ENCODE results near the gene GATAD2B.

Gene GATAD2B

DNA sequence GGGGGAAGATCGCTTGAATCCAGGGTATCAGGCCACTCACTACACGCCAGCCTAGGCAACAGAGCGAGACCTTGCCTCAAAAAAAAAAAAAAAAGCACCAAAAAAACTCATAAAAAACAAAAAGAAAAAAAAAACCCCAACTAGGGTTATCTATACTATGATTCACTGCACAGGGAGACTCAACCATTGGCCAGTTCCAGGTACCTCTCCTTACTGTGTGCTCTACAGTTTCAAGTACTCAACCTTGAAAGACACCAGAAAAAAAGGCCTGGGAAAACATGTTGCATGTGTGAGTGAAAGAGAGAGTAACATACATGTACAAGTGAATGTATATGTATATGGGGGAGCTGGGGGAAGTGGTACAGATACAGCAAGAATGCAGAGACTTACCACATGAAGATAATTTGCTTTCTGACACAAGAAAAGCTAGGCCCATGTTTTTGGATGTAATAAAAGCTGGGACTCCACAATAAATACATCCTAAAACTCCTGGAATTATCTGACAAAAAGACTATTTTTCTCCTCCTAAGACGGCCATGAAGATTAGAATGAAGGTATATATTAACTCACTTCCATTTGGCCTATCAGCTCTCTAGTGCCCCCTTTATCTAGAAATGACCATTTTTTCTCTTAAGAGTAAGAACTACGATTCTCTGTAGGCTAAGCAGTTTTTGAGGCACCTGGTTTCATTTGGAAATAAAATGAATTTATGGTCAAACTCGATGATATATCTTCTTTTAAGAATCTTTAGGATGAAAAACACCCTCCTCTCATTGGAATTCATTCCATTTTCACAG, 95.4 kb downstream of the GATAD2B start:
- no peak for DNase-seq

DNA sequence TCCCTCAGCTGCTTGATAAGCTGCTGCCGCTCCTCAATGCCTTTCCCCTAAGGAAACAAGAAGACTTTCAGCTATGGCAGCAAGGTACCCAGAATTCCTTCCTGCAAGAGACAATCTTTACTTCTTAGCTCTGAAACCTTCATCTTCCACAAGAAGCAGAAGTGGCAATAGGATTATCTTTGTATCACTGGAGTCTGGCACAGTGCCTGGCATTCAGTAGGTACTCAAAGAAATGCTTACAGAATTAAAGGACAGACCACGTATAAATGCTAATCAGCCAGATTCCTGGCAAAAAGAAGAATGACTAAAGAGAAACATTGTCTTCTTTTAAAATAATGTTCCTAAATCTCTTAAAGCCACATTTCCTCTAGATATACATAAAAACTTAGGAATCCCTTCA, 103.9 kb downstream of the GATAD2B start:
- no peak for DNase-seq

GRCh38 chr1:153816283-153816889, 106.4 kb downstream of the GATAD2B start:
- DNase-seq, result no peak

DNA sequence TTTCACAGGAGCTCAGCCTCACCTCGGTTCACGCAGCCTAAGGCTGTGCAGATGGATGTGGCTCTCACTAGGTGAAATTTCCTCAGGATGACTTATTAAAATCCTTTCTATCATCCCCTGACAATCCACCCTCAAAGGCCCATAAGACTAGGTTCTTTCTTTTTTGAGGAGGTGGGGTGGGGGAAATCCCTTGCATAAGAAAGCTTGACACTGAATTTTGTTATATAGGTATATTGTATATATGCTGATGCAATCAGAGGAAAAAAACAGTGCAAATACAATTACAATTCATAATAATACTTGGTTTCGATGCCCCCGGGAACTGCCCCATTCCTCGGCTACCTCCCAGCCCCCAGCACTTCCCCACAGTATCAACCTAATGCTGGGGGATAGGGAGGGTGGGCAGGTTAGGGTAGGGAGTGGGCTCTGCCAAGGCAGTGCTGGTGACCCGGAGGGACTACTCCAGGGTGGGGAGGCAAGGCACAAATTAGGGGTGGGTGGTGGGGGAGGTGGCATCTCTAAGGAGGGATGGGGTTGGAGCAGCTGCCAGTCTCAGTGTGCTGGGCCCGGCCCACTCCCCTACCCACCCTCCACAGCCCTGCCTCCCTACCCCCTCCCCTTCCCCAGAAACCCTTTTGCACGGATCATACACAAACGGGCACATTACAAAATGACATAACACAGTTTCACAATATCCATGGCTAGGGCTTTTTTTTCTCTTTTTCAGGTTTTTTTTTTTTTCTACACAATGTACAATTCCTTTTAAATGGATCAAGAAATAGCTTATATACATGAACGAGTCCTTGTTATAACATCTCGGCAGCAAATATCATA, 116.7 kb downstream of the GATAD2B start:
- no peak for DNase-seq

DNA sequence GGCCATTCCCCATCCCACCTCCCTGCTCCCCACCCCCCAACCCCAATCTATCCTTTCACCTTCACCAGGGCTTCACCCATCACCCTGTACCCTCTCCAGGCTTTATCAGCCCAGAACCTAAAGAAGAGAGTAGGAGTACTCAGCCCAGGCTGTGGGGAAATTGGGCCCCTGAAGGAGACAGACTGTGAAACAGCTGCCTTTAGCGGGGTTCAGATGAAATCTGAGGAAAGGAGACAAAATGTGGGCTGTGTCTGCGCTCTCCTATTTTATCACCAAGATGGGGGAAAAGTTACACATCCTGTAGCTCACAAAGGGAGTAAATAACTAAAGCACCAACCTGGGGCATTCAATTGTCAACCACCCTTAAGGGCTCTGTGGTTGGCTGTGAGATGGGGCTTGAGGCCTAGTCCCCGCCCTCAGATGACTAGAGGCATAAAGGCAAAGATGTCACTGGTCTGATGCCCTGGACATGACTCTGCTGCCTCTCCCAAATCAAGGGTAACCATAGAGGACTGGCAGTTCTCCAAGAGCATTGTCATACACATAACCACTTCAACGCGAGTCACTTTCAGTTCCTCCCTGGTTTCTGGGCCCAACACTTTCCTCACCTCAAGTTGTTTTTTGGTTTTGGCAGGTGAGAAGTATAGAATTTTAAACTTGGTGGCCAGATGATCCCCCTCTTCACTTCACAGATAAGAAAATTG, 117.6 kb downstream of the GATAD2B start:
- DNase-seq, result no peak

- DNase-seq, result no peak
These were observed 118.7 kb downstream of the GATAD2B start for GRCh38 chr1:153804112-153804511.

DNA sequence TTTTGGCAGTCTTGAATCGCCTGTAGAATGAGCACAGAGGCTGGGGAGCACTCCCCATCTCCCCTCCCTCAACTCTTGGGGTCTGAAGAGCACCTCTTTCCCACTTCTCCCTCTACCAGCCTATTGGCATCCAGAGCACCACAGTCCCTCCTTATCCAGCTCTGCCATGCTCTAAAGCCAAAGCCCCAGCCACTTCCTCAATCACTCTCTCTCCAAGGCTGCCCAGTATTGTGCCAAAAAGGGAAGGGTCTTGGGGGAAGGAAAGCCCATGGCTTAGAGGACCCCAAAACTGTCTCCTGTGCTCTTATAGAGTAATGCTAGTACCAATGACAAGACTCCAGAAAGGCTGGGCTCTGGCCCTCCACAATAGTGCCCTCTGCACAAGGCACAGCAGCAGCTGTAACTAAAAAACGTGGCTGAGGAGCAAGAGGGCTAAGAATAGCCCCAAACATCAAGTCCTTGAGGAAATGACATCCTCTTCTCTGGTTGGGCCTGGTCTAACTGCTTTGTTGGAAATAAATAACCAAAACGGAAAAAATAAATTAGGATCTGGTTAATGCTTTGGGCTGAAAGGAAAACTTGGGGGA, 119.2 kb downstream of the GATAD2B start:
- DNase-seq, result no peak

DNA sequence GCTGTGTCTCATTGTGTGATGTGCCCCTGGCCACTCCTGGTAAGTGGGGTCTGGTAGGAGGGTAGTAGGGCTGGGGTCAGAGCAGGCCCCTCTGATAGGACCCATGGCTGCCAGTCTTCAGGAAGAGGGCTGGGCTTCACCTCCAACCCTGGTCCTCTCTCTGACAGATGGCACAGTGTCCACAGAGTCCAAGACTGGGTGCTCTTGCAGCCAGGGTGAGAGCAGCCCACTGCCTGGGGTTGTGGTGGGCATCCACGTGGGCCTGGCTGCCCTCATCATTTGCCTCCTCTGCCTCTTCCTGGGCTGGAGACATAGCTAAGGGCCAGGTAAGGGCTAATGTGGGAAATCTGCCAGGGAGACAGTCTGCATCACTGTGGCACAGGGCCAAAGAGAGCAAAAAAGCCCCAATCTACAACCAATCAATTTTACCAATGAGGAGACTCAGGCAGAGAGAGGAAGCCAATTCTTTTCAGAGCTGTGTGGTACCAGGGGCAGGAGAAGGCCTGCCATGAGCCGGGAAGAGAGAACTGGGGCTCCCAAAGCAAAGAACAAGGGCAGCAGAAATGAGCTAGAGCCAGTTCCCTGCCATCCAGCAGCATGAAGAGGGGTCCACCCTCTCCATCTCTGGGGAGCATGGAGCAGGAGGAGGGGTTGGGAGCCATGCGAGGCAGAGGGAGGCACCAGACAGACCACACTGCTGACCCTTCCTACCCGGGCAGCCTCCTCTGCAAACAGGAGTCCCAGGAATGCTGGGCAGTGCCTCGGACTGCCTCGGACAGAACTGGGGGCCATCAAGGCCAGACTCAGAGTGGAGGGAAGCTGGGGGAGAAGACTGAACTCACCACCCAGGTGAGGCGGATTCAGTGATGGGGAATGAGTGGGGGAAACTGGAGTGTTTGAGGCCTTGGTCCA, 120.7 kb downstream of the GATAD2B start:
- DNase-seq, result no peak

DNA sequence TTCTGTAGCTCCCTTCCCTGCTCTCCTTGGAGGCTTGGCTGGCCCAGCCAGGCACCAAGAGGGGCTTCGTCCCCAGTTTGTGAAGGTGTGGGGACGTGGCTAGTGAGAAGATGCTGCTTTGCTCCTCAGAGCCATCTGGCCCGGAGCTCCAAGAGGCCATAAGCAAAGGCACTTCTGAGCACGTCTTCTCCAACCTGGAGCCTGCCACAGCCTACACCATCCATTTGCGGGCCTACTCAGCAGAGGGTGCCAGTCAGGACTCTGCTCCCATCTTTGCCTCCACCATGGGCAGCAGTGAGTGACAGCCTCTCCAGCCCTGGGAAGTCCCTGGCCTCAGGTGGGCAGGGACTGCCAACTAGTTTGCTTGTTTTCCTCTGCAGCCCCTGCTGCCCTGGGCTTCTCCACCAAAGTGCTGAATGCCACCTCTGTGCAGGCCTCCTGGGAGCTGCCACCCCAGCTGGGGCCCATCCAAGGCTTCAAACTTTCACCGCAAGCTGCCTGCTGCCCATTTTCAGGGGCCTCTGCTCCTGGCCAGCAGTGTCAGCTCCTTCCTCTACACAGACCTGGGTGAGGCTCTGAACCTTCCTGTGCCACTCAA, 121.6 kb downstream of the GATAD2B start:
- no peak for DNase-seq

DNA sequence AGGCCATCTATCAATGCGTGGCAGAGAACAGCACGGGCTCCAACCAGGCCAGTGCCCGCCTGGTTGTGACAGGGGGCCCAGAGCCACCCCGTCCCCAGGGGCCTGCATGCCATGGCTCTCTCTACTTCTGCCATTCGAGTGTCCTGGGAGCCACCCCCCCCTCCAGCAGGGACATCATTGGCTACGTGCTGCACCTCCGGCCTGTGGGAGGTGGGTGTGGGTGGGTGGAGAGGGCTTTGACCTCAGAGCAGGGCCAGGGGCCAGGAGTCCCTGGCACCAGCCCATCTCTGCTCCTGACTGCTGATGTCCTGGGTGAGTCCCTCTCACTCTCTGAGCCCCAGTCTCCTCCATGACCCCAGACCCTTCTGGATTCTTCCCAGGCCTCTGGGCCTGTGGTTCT, 122.3 kb downstream of the GATAD2B start:
- DNase-seq, result no peak

- no peak for DNase-seq
These were observed 123.0 kb downstream of the GATAD2B start for GRCh38 chr1:153799566-153800465.

DNA sequence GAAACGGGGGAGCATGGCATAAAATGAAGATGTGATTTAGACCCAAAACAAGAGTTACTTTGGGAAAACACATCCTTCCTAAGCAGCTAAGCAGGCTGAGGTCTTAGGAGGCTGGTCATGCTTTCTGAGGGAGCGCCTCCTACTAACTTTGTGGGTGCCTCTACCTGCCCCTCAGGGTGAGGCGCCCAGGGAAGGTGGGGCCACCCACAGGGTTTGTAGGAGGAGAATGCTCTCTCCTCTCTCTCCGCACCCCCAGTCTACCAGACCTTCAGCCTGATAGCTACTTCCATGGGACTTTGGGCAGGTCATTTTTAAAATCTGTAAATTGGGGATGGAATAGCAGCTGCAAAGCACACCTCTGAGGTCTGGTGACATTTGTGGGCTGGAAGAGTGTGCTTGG, 123.8 kb downstream of the GATAD2B start:
- DNase-seq, result no peak

DNA sequence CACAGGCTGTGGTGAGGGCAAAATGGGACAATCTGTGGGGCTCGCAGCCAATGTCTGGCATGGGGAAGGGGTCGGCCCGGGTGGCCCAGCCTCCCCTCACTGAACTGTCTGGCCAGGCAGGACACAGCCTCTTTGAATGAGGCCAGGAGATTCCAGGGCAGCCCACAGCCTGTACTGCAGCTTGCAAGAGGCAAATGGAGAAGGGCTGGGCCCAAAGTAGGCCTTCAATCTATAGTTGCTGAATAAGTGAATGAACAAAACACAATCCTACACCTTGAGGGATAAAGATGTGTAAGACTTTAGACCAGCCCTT, 124.3 kb downstream of the GATAD2B start:
- no peak for DNase-seq

DNA sequence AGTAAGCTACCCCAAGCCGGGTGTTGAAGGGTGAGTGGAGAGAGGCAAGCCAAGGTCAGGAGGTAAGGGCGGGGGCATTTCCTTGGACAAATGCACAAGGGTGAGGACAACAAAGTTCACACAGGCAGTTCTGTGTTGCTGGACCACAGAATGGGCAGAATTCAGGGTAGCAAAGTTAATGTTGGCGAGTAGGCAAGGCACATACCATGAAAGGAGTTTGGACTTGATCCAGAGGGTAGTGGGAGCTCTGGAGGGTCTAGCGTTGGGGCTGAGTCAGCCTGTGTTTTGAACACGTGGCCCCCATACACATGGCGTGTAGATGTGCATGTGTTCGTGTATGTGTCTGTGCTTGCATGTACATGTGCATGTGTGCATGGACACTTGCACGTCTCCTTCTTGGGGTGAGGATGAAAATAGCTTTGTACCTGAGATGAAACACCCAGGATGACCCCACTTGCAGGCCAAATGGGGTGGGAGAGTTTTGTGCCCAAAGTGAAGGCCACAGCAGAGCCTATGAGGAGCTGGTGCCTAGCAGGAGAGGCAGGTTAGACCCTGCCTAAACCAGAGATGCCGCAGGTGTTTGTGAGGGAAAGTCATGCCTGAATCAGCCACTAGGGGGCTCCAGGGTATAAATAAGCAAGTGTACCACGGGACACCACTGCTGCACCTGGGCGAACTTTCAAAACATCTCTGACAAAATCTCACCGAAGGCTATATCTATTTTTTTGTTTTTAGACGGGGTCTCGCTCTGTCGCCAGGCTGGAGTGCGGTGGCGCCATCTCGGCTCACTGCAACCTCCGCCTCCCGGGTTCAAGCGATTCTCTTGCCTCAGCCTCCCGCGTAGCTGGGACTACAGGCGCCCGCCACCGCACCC, 125.7 kb downstream of the GATAD2B start:
- peak; percentile 66 for DNase-seq

- no peak for DNase-seq
These were observed 126.6 kb downstream of the GATAD2B start for GRCh38 chr1:153795934-153796785.

DNA sequence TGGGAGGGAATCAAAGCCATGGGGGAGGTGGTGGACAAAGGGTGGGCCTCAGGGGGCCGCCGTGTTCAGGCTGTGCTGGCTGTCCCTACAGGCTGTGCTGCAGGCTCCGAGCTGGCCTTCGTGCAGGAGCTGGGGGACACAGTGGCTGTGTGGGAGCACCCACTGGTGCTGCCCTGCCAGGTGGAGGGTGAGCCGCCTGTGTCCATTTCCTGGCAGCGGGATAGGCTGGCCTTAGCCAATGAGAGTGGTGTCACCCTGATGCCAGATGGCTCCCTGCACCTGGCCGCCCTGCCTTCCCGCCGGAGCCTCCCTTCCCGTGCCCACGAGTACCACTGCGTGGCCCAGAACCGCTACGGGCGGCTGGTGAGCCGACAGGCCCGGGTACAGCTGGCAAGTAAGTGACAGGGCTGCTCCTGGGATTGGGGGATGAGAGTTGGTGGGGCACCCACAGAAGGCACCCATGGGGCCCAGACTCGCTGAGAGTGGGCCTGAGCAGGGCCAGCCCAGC, 127.4 kb downstream of the GATAD2B start:
- DNase-seq, result no peak

DNA sequence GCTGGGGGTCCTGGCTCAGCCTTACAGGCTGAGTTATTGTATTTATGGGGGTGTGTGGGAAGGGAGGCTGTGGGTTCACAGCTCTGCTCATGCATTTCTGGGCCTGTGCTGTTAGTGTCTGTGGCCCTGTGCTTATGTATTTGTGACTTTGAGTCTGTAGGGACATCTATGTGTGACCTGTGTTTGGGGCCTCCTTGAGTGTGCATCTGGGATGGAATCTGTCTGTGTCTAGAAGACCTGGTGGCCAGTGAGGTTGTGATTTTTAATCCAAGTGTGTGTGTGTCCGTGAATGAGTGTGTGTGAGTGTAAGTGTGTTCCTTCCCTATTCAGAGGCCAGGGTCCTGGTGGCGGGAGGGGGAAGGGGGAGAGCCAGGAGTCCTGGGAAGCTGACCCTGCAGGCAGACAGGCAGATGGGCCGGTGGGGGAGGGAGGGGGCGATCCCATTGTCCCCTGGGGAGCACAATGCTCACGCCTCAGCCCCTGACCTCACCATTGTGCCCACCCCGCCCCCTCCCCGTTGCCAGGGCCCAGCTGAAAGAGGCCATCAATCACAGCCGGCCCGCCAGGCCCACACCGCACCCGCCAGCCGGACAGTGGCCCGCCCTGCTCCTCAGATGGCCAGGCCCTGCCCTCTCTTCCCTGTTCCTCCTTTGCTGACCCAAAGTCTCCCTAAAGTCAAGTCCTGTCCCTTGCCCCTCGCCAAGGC, 128.0 kb downstream of the GATAD2B start:
- DNase-seq, result no peak

Data from NCI-H1092 treated with DMSO at 0.1 percent for 48 hours (cell line).